ENCODE measurements around the gene RNASE8. TPM values are rescaled to one million over a fixed set of nuclear protein-coding genes. Genes with fewer than 3 reads are reported as not detected.

RNASE8 gene
- total and polyA plus RNA-seq, 2 experiments from 2014 or later = not detected

DNA sequence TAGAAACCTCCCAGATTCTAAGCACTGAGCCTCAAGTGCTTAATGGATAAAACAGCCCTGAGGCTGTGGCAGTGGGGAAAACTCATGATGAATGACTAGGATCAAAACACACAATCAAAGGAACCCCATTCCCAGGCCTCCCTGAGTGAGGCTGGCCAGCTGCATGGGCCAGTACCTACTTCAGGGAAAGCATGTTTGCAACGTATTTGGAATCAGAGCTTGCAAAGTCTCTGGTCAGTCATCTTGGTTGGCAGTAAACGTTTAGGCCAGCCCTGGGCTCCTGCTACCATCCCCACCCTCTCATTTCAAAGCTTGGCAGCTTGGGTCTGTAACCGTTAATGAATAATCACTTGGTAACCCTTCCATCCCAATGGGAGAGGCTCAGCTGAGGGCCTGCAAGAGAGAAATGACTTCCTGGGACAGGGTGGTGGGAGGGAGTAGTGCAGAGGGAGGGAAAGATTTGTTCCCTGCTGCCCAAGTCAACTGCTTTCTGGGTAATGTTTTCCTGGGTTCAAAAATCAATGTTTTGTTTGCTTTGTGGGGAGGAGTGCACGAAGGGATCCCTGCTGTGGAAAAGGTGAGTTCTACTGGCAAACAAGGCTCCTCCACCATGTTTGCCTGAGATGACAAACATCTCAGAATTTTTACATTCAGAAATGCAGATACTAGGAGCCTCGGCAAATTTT lies 2.0 kb upstream of the RNASE8 start:
- DNase-seq (ENCODE audit: low spot score) = peak; percentile 27
- Histone ChIP-seq H3K4me2 (peak overlapping the region; percentile 25), H3K27me3 (no peaks in the 10 kb centered on the region), H4K20me1 (ENCODE audit: insufficient read depth, poor library complexity, severe bottlenecking) (no peaks in the 10 kb centered on the region), H3K27ac (peak overlapping the region; percentile 1), H3K4me1 (ENCODE audit: insufficient read depth) (peaks cover 12% of the 10 kb centered on the region), H2AFZ (no peak overlapping the region), H3K79me2 (no peaks in the 10 kb centered on the region), H3K36me3 (replicated peaks; ENCODE audit: insufficient read depth, low read depth) (no peaks in the 10 kb centered on the region), H3K9me2 (replicated peaks; ENCODE audit: insufficient read depth) (no peaks in the 10 kb centered on the region), H3K9me3 (ENCODE audit: low read depth) (no peaks in the 10 kb centered on the region), H3K4me3 (no peak overlapping the region)
- TF ChIP-seq EZH2 (IDR thresholded peaks at IDR 0.05; ENCODE audit: borderline replicate concordance) = no peak
- WGBS (ENCODE audit: low lambda C conversion rate, missing lambda C conversion rate) = 41% methylated on average over 5 of the region's 5 CpGs

DNA sequence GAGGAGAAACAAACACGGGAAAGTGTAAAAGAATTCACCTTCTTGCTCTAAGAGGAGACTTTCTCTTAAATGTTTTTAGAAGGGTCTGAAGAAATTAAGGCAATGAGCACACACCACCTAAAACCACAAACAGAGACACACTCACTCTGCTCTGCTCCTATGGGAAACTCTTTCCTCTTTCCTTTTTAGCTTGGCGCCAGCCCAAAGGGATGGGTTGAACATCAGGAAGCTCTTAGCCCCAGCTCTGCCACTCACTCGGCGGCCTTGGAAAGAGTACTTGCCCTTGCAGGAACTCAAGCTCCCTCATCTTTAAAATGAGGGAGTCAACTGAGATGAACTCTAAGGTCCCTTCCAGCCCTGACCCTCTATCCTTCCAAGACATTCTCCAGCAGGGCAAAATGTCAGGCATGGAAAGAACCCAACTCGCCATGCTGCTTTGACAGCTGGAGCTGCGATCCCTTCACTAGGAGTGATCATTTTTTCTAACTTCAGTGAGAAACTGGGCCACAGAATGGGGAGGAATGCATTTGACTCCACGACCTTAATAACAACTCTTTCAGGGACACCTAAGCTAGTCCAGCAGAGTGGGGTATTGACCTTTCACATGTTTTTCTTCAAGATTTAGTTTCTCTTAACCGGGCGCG lies 980 bp upstream of the RNASE8 start:
- Histone ChIP-seq H4K20me1 (ENCODE audit: insufficient read depth, poor library complexity, severe bottlenecking) (no peaks in the 10 kb centered on the region), H3K9me3 (ENCODE audit: low read depth) (no peaks in the 10 kb centered on the region), H3K79me2 (no peaks in the 10 kb centered on the region), H2AFZ (no peak overlapping the region), H3K27me3 (no peaks in the 10 kb centered on the region), H3K27ac (no peak overlapping the region), H3K36me3 (replicated peaks; ENCODE audit: insufficient read depth, low read depth) (no peaks in the 10 kb centered on the region), H3K9me2 (replicated peaks; ENCODE audit: insufficient read depth) (no peaks in the 10 kb centered on the region), H3K4me1 (ENCODE audit: insufficient read depth) (peaks cover 12% of the 10 kb centered on the region), H3K4me3 (no peak overlapping the region), H3K4me2 (no peak overlapping the region)
- DNase-seq (ENCODE audit: low spot score) = no peak
- WGBS (ENCODE audit: low lambda C conversion rate, missing lambda C conversion rate) = 93% methylated on average over 10 of the region's 10 CpGs
- no peak for TF ChIP-seq EZH2phosphoT487 (IDR thresholded peaks at IDR 0.05; ENCODE audit: low read depth, severe bottlenecking, unreplicated experiment)

DNA sequence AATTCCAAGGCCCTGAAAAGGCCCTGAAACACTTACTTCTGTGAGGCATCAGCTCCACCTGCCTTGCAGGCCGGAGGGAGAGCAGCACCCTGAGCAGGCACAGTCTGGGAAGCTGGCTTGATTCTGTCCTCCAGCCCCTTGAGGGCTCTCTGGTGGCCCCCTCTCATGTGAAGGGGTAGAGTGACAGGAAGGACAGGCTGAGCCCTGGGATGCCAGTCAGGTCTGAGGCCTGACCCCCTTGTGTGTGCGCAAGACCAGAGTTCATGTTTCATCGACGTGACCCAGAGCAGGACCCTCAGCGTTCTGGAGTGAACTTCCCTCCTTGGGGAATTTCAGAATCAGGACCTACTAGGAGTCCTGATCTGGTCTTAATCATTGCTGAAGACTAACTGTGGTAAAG lies 1.3 kb downstream of the RNASE8 start:
- TF ChIP-seq EZH2phosphoT487 (IDR thresholded peaks at IDR 0.05; ENCODE audit: low read depth, severe bottlenecking, unreplicated experiment) (no peak), EZH2 (IDR thresholded peaks at IDR 0.05; ENCODE audit: borderline replicate concordance) (no peak)
- TF ChIP-seq, protein P1, sequence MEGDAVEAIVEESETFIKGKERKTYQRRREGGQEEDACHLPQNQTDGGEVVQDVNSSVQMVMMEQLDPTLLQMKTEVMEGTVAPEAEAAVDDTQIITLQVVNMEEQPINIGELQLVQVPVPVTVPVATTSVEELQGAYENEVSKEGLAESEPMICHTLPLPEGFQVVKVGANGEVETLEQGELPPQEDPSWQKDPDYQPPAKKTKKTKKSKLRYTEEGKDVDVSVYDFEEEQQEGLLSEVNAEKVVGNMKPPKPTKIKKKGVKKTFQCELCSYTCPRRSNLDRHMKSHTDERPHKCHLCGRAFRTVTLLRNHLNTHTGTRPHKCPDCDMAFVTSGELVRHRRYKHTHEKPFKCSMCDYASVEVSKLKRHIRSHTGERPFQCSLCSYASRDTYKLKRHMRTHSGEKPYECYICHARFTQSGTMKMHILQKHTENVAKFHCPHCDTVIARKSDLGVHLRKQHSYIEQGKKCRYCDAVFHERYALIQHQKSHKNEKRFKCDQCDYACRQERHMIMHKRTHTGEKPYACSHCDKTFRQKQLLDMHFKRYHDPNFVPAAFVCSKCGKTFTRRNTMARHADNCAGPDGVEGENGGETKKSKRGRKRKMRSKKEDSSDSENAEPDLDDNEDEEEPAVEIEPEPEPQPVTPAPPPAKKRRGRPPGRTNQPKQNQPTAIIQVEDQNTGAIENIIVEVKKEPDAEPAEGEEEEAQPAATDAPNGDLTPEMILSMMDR (IDR thresholded peaks at IDR 0.05; ENCODE audit: poor library complexity) = no peak

DNA sequence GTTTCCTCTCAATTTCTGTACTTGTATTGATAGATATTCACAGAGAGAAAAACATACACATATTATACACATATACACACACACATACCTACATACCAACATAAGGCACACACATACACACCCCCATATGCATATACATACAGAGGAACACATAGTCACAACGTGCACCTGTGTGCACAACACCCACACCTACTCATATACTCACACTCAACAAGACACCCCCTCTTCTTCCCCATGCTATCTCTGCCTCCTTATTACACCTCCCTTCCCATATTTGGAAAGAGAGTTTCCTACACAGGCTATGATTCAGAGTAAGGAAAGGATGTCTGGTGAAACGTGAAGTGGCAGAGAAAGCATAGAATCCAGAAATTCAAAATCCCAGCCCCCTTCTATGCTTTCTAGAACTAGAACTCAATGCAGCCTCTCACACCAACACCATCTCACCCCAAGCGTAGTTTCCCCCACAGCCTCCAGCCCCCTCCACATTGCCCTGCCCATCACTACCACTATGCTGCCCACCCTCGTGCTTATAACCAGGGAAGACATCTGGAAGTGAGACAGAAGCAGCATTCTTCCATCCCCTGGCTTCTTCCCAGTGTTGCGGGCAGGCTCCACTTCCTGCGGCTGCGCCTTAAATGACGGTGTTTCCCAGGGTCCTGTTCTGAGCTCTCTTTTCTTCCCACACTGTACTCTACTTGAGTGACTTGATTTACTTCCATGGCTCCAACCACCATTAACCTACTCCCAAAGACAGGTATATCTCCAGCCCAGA lies 2.4 kb downstream of the RNASE8 start:
- Histone ChIP-seq H3K4me3 (no peak overlapping the region), H4K20me1 (ENCODE audit: insufficient read depth, poor library complexity, severe bottlenecking) (no peaks in the 10 kb centered on the region), H2AFZ (no peak overlapping the region), H3K36me3 (replicated peaks; ENCODE audit: insufficient read depth, low read depth) (no peaks in the 10 kb centered on the region), H3K9me3 (ENCODE audit: low read depth) (no peaks in the 10 kb centered on the region), H3K9me2 (replicated peaks; ENCODE audit: insufficient read depth) (no peaks in the 10 kb centered on the region), H3K79me2 (no peaks in the 10 kb centered on the region), H3K27ac (peak overlapping the region; percentile 71), H3K4me2 (peak overlapping the region; percentile 51), H3K4me1 (ENCODE audit: insufficient read depth) (peaks cover 23% of the 10 kb centered on the region), H3K27me3 (no peaks in the 10 kb centered on the region)
- 87% methylated on average over 8 of the region's 8 CpGs for WGBS (ENCODE audit: low lambda C conversion rate, missing lambda C conversion rate)
- no peak for DNase-seq (ENCODE audit: low spot score)
- TF ChIP-seq EZH2 (IDR thresholded peaks at IDR 0.05; ENCODE audit: borderline replicate concordance) (no peak), EZH2phosphoT487 (IDR thresholded peaks at IDR 0.05; ENCODE audit: low read depth, severe bottlenecking, unreplicated experiment) (no peak)
- TF ChIP-seq, protein P1 (IDR thresholded peaks at IDR 0.05; ENCODE audit: poor library complexity) = no peak

More for the DNA sequence above, 1.3 kb downstream of the RNASE8 start:
- Histone ChIP-seq H3K27me3 (no peaks in the 10 kb centered on the region), H4K20me1 (ENCODE audit: insufficient read depth, poor library complexity, severe bottlenecking) (no peaks in the 10 kb centered on the region), H3K79me2 (no peaks in the 10 kb centered on the region), H3K4me2 (no peak overlapping the region), H3K9me2 (replicated peaks; ENCODE audit: insufficient read depth) (no peaks in the 10 kb centered on the region), H3K4me1 (ENCODE audit: insufficient read depth) (peaks cover 23% of the 10 kb centered on the region), H3K36me3 (replicated peaks; ENCODE audit: insufficient read depth, low read depth) (no peaks in the 10 kb centered on the region), H2AFZ (no peak overlapping the region), H3K27ac (no peak overlapping the region), H3K4me3 (no peak overlapping the region), H3K9me3 (ENCODE audit: low read depth) (no peaks in the 10 kb centered on the region)
- WGBS (ENCODE audit: low lambda C conversion rate, missing lambda C conversion rate) = 85% methylated on average over 5 of the region's 5 CpGs
- no peak for DNase-seq (ENCODE audit: low spot score)
